OCI-LY3 (cell line): ENCODE results near the gene RIPPLY1.

Experiments
- H2AFZ ChIP-seq: fragments of 200-600, 300-600 bp; shearing (Covaris generic); 2 replicates; pipeline ENCODE4 v1.6.0; 2014; ENCODE audit warnings: antibody characterized with exemption, low read depth, low read length
- H3K27ac ChIP-seq: fragments of 200-600, 300-600 bp; sonication (generic); 2 replicates; pipeline ENCODE4 v1.5.1; 2014; ENCODE audit warnings: mild to moderate bottlenecking, low read length, moderate library complexity, mixed read lengths
- H3K27me3 ChIP-seq: fragments of 200-600, 300-600 bp; sonication (generic); 2 replicates; pipeline ENCODE4 v1.6.1; 2014; ENCODE audit warnings: low read depth, low read length, mixed read lengths
- H3K36me3 ChIP-seq: fragments of 200-600, 300-600 bp; sonication (generic); replicated peaks from 2 replicates; pipeline ENCODE3; 2014; ENCODE audit warnings: low read depth, low read length, mixed read lengths
- H3K4me1 ChIP-seq: fragments of 300-600, 200-600 bp; sonication (generic); 2 replicates; pipeline ENCODE4 v1.6.1; 2014; ENCODE audit warnings: low read length, mixed read lengths
- H3K4me2 ChIP-seq: fragments of 200-600, 300-600 bp; sonication (generic); 2 replicates; pipeline ENCODE4 v1.6.1; 2014; ENCODE audit warnings: low read length, mixed read lengths
- H3K4me3 ChIP-seq: fragments of 300-600, 200-600 bp; sonication (generic); 2 replicates; pipeline ENCODE4 v1.5.1; 2014; ENCODE audit warnings: antibody characterized with exemption, mild to moderate bottlenecking, low read length, moderate library complexity
- H3K79me2 ChIP-seq: fragments of 300-600, 200-600 bp; shearing (Covaris generic); 2 replicates; pipeline ENCODE4 v1.6.1; 2014; ENCODE audit warnings: mild to moderate bottlenecking, low read length, mixed read lengths
- H3K9ac ChIP-seq: fragments of 300-600, 200-600 bp; shearing (Covaris generic); 2 replicates; pipeline ENCODE4 v1.6.0; 2014; ENCODE audit warnings: mild to moderate bottlenecking, low read length, moderate library complexity
- H3K9me3 ChIP-seq: fragments of 200-600, 300-600 bp; shearing (Covaris generic); 2 replicates; pipeline ENCODE4 v1.6.1; 2014; ENCODE audit warnings: low read length, mixed read lengths; ENCODE audit not compliant: insufficient read depth
- H4K20me1 ChIP-seq: fragments of 200-600, 300-600 bp; sonication (generic); 2 replicates; pipeline ENCODE4 v1.6.1; 2016; ENCODE audit warnings: low read length, mixed read lengths; ENCODE audit not compliant: insufficient read depth
- CTCF ChIP-seq: fragments of 200-600, 300-600 bp; sonication (generic); IDR thresholded peaks from 2 replicates; pipeline ENCODE4 v1.5.1; 2014; ENCODE audit warnings: antibody characterized with exemption, low read length, low read depth
- EZH2phosphoT487 ChIP-seq: fragments of 200-600 bp; shearing (Covaris generic); IDR thresholded peaks from 2 replicates; pipeline ENCODE4 v1.6.1; 2018; ENCODE audit warnings: antibody characterized with exemption, mixed run types, low read depth

RIPPLY1 gene

GRCh38 chrX:106903291-106903824 is at the start of gene RIPPLY1:
RIPPLY1 (minus strand) TSS chrX:106903341; CDS start chrX:106903287, 54 bp downstream.
- no peaks in the 10 kb centered on the region for H3K36me3 ChIP-seq
- no peaks in the 10 kb centered on the region for H3K27me3 ChIP-seq
- H3K79me2 ChIP-seq = no peaks in the 10 kb centered on the region
- H2AFZ ChIP-seq = no peak within 1 kb of the TSS
- no peaks in the 10 kb centered on the region for H3K9me3 ChIP-seq
- no peak within 1 kb of the TSS for H3K27ac ChIP-seq
- H3K4me3 ChIP-seq = no peak within 1 kb of the TSS
- H3K9ac ChIP-seq = no peak within 1 kb of the TSS
- H4K20me1 ChIP-seq = no peaks in the 10 kb centered on the region
- no peak within 1 kb of the TSS for H3K4me2 ChIP-seq
- no peak for TF ChIP-seq EZH2phosphoT487
- no peak for TF ChIP-seq CTCF
- H3K4me1 ChIP-seq = no peaks in the 10 kb centered on the region

GRCh38 chrX:106952538-106952937 is 49.4 kb upstream of the RIPPLY1 start:
- Histone ChIP-seq H3K4me3 (no peak overlapping the region), H3K4me1 (peaks cover 19% of the 10 kb centered on the region), H3K9me3 (no peaks in the 10 kb centered on the region), H2AFZ (no peak overlapping the region), H3K27ac (no peak overlapping the region), H3K36me3 (no peaks in the 10 kb centered on the region), H3K4me2 (no peak overlapping the region), H3K79me2 (no peaks in the 10 kb centered on the region), H3K27me3 (no peaks in the 10 kb centered on the region), H3K9ac (no peak overlapping the region), H4K20me1 (no peaks in the 10 kb centered on the region)
- TF ChIP-seq EZH2phosphoT487 (no peak), CTCF (no peak)

GRCh38 chrX:106952089-106952488 is 48.9 kb upstream of the RIPPLY1 start:
- no peak overlapping the region for H3K4me2 ChIP-seq
- H3K4me3 ChIP-seq = no peak overlapping the region
- no peak overlapping the region for H3K9ac ChIP-seq
- peaks cover 19% of the 10 kb centered on the region for H3K4me1 ChIP-seq
- no peaks in the 10 kb centered on the region for H3K27me3 ChIP-seq
- no peak overlapping the region for H3K27ac ChIP-seq
- H4K20me1 ChIP-seq = no peaks in the 10 kb centered on the region
- TF ChIP-seq EZH2phosphoT487 = no peak
- TF ChIP-seq CTCF = no peak
- H3K9me3 ChIP-seq = no peaks in the 10 kb centered on the region
- H3K79me2 ChIP-seq = no peaks in the 10 kb centered on the region
- H3K36me3 ChIP-seq = no peaks in the 10 kb centered on the region
- no peak overlapping the region for H2AFZ ChIP-seq

- no peaks in the 10 kb centered on the region for H3K27me3 ChIP-seq
- H3K27ac ChIP-seq = no peak overlapping the region
- H2AFZ ChIP-seq = no peak overlapping the region
- H3K4me1 ChIP-seq = peaks cover 19% of the 10 kb centered on the region
- H3K4me3 ChIP-seq = no peak overlapping the region
- H4K20me1 ChIP-seq = no peaks in the 10 kb centered on the region
- H3K79me2 ChIP-seq = no peaks in the 10 kb centered on the region
- H3K9ac ChIP-seq = no peak overlapping the region
- no peaks in the 10 kb centered on the region for H3K9me3 ChIP-seq
- no peaks in the 10 kb centered on the region for H3K36me3 ChIP-seq
- TF ChIP-seq CTCF (no peak), EZH2phosphoT487 (no peak)
- no peak overlapping the region for H3K4me2 ChIP-seq
Observed at GRCh38 chrX:106951230-106951629, 48.1 kb upstream of the RIPPLY1 start.
